ENCODE data around the gene MALAT1.

DNA sequence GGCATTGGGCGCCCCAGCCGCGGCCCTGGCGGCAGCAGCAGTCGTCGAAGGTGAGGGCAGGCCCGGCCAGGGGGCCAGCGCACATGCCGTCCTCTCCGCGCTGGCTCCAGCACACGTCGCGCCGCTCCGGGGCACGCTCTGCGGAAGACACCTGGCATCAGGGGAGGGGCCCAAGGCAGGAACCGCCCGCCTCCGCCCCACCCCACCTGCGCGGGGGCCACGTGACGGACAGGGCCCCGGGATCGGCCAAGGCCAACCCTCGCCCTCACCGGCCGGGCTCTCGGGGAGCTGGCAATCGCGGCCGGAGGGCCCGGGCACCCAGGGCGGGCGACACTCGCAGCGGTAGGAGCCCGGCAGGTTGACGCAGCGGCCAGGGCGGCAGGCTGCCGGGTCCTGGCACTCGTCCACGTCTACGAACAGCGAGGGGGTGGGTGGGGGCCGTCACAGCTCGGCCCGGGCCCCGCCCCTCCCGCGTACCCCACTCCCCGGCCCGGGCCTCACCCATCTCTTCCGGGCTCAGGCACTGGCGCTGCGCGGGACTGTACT, 41.0 kb downstream of the MALAT1 start:
- no peak for TF ChIP-seq NR2C2 (CRISPR knock-in tag; IDR thresholded peaks at IDR 0.05; ENCODE audit: borderline replicate concordance)
- TF ChIP-seq ARNTL (CRISPR knock-in tag; IDR thresholded peaks at IDR 0.05), result no peak
- TF ChIP-seq ZNF350 (CRISPR knock-in tag; IDR thresholded peaks at IDR 0.05; ENCODE audit: borderline replicate concordance, low read depth), result no peak
- TF ChIP-seq ATF7 (IDR thresholded peaks at IDR 0.05), result no peak
- TF ChIP-seq ATF7 (CRISPR knock-in tag; IDR thresholded peaks at IDR 0.05), result no peak
- no peak for TF ChIP-seq MXI1 (IDR thresholded peaks at IDR 0.05; ENCODE audit: borderline replicate concordance, low read depth, low read length)
- TF ChIP-seq, protein P1, sequence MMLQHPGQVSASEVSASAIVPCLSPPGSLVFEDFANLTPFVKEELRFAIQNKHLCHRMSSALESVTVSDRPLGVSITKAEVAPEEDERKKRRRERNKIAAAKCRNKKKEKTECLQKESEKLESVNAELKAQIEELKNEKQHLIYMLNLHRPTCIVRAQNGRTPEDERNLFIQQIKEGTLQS (CRISPR knock-in tag; IDR thresholded peaks at IDR 0.05), result no peak
- TF ChIP-seq, protein P2, sequence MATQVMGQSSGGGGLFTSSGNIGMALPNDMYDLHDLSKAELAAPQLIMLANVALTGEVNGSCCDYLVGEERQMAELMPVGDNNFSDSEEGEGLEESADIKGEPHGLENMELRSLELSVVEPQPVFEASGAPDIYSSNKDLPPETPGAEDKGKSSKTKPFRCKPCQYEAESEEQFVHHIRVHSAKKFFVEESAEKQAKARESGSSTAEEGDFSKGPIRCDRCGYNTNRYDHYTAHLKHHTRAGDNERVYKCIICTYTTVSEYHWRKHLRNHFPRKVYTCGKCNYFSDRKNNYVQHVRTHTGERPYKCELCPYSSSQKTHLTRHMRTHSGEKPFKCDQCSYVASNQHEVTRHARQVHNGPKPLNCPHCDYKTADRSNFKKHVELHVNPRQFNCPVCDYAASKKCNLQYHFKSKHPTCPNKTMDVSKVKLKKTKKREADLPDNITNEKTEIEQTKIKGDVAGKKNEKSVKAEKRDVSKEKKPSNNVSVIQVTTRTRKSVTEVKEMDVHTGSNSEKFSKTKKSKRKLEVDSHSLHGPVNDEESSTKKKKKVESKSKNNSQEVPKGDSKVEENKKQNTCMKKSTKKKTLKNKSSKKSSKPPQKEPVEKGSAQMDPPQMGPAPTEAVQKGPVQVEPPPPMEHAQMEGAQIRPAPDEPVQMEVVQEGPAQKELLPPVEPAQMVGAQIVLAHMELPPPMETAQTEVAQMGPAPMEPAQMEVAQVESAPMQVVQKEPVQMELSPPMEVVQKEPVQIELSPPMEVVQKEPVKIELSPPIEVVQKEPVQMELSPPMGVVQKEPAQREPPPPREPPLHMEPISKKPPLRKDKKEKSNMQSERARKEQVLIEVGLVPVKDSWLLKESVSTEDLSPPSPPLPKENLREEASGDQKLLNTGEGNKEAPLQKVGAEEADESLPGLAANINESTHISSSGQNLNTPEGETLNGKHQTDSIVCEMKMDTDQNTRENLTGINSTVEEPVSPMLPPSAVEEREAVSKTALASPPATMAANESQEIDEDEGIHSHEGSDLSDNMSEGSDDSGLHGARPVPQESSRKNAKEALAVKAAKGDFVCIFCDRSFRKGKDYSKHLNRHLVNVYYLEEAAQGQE (IDR thresholded peaks at IDR 0.05; ENCODE audit: borderline replicate concordance in 1 of 2, low read depth in 1 of 2, low read length in 2 of 2), result no peak
- TF ChIP-seq POLR2AphosphoS5 (IDR thresholded peaks at IDR 0.05; ENCODE audit: low read depth, low read length), result no peak

All from HepG2 (cell line).